GM12891 (cell line): ENCODE data around the gene DMD.

Experiments
- POLR2A ChIP-seq: IDR thresholded peaks from 2 replicates; pipeline ENCODE4 v1.6.1; 2011; ENCODE audit warnings: low read depth, low read length, control low read depth
- POLR2AphosphoS5 ChIP-seq: IDR thresholded peaks from 2 replicates; pipeline ENCODE4 v1.6.1; 2011; ENCODE audit warnings: low read depth, low read length, control low read depth
- POU2F2 ChIP-seq: IDR thresholded peaks from 2 replicates; pipeline ENCODE4 v1.6.1; 2011; ENCODE audit warnings: low read depth, mild to moderate bottlenecking, control low read depth, low read length, moderate library complexity
- TAF1 ChIP-seq: IDR thresholded peaks from 2 replicates; pipeline ENCODE4 v1.6.1; 2011; ENCODE audit warnings: low read depth, low read length, control low read depth

DNA sequence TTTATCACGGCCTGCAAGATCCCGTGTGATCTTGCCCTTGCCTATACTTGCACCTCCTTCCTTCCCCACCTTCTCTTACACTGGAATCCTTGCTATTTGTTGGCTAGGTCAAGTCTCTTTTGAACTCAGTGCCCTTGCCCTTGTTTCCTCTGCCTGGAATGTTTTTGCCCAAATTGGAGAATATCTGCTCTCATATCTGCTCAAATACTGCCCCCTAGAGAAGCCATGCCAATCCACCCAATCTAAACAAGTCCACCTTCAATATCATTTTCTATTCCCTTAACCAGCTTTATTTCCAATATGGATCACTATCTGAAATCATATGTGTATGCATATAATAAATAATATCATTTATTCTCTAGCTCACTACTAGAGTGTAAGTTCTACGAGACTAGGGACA lies 1095.3 kb downstream of the DMD start:
- TF ChIP-seq POLR2AphosphoS5 (no peak), TAF1 (no peak), POLR2A (no peak), POU2F2 (no peak)
